ENCODE data around the gene POLR3K.

GRCh38 chr16:67183-67791, 13.9 kb upstream of the POLR3K start:
- no peak for TF ChIP-seq JUND (IDR thresholded peaks at IDR 0.05)
- TF ChIP-seq CTCF (IDR thresholded peaks at IDR 0.05; ENCODE audit: low read depth, low read length, missing input control): no peak
- no peak for TF ChIP-seq YY1 (IDR thresholded peaks at IDR 0.05)
- no peak for TF ChIP-seq TAF1 (conservative IDR thresholded peaks at IDR 0.05)
- TF ChIP-seq, protein P1, sequence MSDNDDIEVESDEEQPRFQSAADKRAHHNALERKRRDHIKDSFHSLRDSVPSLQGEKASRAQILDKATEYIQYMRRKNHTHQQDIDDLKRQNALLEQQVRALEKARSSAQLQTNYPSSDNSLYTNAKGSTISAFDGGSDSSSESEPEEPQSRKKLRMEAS (IDR thresholded peaks at IDR 0.05): no peak
- no peak for TF ChIP-seq ZBTB33 (IDR thresholded peaks at IDR 0.05)
- TF ChIP-seq ATF3 (IDR thresholded peaks at IDR 0.05): no peak
- no peak for TF ChIP-seq REST (IDR thresholded peaks at IDR 0.05)
- TF ChIP-seq RAD21 (IDR thresholded peaks at IDR 0.05): no peak
- no peak for TF ChIP-seq SP1 (IDR thresholded peaks at IDR 0.05)
- no peak for TF ChIP-seq HNF4G (IDR thresholded peaks at IDR 0.05)

Data from liver (tissue), 3 donors.